Epidermal melanocyte (primary cell): ENCODE data around the gene IFT80.
"Not testable (repeated sequence)": the region's sequence is repeated elsewhere in the genome, so short reads cannot be mapped to it uniquely, and the experiment has no call there.

ENCODE experiments used
- DNase-seq: peaks from one replicate; pipeline ENCODE4 v3.0.0; 2011; ENCODE audit warnings: low spot score; ENCODE audit not compliant: insufficient read length

Gene IFT80

GRCh38 chr3:160365869-160366522, 33.0 kb downstream of the IFT80 start:
- no peak for DNase-seq

DNA sequence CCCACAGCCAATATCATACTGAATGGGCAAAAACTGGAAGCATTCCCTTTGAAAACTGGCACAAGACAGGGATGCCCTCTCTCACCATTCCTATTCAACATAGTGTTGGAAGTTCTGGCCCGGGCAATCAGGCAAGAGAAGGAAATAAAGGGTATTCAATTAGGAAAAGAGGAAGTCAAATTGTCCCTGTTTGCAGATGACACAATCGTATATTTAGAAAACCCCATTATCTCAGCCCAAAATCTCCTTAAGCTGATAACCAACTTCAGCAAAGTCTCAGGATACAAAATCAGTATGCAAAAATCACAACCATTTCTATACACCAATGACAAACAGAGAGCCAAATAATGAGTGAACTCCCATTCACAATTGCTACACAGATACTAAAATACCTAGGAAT, 36.1 kb downstream of the IFT80 start:
- DNase-seq, result not testable (repeated sequence)

DNA sequence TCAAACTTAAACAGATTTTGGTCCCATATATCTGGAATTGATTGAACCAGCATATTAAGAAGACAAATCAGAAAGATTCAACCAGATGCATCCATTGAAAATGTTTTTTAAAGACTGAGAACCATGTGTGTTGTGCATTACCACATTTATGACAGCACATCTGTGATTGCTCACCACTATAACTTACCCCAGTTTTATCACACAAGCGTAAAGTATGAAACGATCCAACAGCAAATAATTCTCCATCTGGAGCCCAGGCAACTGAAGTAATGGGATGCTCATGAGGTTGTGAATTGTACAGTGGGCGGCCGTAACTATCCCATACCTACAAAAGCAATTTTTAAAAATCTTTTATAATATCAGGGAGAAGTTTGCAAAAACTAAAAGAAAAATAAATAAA, 43.2 kb downstream of the IFT80 start:
- DNase-seq, result no peak

DNA sequence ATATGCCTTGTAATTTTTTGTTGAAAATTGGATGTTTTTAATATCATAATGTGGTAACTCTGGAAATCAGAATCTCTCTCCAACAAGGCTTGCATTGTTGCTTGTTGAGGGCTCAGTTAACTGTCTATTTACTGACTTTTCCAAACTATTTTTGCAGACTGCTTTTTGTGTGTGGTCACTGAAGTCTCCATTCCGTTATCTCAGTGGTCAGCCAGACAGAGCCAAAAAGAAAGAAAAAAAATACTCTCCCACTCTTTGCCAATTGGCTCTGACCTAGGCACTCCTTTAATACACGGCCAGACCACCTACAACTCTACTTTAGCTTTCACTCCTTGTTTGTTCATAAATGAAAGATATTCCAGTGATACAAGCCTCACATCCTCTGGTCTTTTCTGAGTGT, 52.5 kb downstream of the IFT80 start:
- no peak for DNase-seq

GRCh38 chr3:160343132-160343531, 55.9 kb downstream of the IFT80 start:
- DNase-seq, result no peak

DNA sequence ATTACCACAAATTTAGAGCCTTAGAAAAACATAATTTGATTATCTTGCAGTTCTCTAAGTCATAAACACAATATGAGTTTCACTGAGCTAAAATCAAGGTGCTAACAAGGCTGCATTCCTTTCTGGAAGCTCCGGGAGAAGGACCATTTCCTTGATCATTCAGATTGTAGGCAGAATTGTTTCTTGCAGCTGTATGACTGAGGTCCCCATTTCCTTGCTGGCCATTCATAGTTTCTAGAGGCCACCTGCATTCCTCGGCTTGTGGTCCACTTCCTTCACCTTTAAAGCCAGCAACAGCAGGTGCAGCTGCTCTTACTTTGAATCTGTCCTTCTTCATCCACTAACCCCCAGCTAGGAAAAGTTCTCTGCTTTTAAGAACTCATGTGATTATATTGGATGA, 58.7 kb downstream of the IFT80 start:
- no peak for DNase-seq

GRCh38 chr3:160331127-160331937, 67.7 kb downstream of the IFT80 start:
- DNase-seq, result no peak

- DNase-seq, result no peak
Observed at GRCh38 chr3:160330690-160331089, 68.3 kb downstream of the IFT80 start.

DNA sequence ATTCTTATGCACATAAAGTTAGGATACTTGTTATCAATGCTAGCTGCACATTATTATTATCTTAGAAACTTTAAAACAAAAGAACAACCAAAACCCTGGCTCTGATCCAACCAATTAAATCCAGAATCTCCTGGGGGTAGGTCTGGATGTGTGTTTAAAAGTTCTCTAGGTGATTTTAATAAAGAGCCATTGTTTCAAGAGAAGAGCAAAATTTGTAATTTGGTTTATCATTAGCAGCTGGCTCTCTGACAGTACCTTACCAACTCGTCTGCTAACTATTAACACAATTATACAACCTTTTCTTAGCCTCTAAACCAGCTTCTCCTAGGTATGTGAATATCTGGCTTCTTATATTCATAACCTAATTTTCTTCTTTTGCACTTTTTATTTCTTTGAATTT, 68.9 kb downstream of the IFT80 start:
- DNase-seq, result no peak

GRCh38 chr3:160326286-160326685, 72.7 kb downstream of the IFT80 start:
- DNase-seq, result not testable (repeated sequence)

DNA sequence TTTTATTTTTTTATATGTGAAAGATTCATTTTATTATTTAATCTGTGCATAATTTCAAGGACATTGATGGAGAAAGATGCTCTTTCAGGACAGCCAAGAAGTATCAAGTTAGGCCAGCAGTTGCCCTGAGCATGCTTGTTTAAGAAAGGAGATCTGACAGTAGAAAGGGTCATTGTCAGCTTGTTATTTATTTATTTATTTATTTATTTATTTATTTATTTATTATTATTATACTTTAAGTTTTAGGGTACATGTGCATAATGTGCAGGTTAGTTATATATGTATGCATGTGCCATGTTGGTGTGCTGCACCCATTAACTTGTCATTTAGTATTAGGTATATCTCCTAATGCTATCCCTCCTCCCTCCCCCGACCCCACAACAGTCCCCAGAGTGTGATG, 77.2 kb downstream of the IFT80 start:
- DNase-seq, result not testable (repeated sequence)

DNA sequence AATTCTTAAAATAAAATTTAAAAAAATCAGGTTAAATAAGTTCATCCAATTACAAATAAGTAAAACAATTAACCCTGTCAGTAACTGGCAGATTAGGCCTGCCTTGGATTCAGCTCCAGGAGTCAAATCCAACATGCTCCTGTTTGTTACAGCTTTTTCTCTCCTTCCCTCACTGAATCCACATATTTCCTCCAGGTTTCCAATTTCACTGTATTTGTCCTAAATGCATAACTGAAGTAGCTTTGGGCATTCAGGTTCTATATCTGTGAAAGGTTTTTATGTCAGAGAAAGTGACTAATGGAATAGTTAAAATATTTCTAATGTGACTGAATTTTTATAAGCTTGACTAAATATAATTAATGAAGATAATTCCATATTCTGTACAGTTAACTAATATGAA, 79.7 kb downstream of the IFT80 start:
- DNase-seq, result no peak

GRCh38 chr3:160314995-160315394, 84.0 kb downstream of the IFT80 start:
- no peak for DNase-seq

DNA sequence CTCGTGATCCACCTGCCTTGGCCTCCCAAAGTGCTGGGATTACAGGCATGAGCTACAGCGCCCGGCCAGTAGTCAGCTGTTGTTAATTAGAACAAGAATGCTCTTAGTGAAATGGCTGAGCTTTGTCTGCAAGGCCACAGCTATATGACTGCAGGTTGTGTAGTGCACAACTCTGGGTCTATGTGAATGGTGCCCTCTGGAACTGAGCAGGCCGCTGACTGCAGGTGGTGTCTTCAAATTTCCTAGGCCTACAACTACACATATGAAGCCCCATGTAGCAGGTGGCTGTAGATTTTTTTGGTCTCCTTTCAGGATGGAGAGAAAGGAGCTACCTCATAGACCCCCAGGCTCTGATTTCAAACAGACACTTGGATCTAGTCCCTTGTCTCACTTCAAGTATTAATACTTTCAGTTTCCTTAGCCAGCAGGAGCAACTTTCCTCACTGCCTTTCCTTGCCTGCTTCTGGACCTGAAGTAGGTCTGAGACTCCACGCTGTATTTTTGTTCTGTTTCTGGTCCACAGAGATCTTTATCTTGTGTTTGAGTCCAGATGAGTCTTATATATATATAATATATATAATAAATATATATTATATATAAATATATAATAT, 86.9 kb downstream of the IFT80 start:
- no peak for DNase-seq

- DNase-seq, result no peak
Observed at GRCh38 chr3:160302806-160303205, 96.2 kb downstream of the IFT80 start.

DNA sequence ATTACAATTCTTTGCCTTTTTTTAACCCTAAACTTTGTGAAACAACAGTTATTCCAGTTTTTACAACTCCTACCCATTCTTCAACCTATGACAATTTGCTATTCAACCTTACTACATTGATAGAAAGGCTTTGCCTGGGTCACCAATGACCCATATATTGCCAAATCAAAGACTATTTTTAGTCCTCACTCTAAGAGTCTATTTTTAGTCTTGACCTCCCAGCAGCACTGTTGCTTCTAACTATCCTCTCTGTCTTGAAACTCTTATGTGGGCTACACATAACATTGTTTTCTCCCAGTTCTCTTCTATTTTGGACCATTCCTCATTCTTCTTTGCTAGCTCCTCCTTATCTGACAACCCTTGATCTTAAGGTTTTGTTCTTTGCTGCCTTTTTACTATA, 102.4 kb downstream of the IFT80 start:
- no peak for DNase-seq

DNA sequence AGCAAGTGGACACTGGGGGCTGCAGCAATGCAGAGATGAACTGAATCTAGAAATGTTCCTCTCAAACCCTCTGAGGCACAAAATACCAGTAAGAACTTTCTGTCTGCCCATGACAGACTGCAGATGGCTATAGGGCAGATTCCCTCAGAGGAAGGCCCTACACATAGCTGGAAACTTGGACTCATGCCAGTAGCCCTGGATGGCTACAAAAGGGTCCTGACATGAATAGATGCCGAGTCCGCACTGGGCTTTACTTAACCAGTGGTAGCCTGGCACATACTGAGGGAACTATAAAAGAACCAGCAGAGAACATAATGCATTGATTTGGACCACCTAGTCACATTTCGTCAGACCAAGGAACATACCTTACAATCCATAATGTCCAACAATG, 107.1 kb downstream of the IFT80 start:
- no peak for DNase-seq

DNA sequence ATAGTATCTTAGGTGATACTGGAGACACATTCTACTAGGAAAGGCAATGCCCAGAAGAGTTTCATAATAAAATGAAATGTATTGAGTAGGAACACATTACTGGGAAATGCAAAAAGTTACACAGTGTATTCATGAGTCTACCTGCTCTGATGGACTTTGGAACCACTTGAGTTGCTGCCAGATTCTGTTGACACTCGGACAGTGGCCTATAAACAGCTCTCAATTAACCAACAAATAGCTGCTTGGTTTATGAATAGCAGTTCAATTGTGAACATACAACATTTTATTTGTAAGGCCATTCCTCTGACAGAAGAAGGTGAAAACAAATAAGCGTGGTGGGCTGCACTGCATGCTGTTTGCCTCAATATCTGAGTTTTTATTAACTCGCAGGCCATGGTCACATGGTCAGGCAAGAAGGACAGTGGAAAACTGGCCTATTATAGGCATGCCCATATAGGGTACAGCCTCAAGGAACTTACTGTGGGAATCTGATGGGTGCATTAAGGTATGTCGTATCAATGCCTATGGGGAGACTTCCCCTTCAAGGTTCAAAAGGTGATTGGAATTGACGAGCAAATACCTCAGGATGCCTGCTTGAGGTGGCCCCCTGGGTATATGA, 107.6 kb downstream of the IFT80 start:
- DNase-seq, result no peak

DNA sequence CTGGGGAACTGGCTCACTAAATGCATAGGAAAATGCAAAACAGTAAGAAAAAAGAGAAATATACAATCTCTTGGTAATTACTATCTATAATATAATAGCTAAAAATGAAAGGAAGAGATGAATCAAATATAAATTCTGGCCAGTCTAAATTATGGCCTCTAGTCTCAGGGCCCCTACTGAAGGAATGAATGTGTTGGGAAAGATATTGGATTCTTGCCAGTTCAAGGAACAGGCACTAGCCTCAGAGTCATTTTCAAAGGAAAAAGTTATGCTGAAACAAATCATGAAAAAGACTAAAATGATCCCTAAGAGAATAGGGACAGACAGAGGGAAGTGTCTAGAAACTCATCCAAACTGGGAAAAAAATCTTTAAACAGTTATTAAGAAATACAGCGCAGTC, 111.4 kb downstream of the IFT80 start:
- DNase-seq, result no peak

GRCh38 chr3:160286231-160286630, 112.8 kb downstream of the IFT80 start:
- no peak for DNase-seq

DNA sequence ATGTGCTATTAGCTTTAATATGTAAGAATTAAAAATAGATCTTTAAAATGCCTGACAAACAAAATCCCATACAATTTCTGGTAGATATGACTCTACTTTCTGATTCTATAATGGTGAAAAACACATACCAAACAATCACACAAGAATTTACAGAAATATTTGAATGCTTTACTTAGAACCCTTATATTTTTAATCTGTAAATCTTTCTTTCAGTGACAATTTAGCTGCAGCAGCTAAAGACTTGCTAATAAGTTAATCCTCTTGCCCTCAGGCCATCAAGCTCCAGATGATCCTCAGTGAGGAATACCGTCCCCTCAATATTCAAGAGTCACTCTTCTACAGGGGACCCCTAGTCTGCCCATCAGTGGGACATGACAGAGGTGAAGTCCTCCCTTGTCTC, 118.2 kb downstream of the IFT80 start:
- no peak for DNase-seq

- no peak for DNase-seq
Observed at GRCh38 chr3:160279657-160280056, 119.4 kb downstream of the IFT80 start.
